Heart right ventricle (tissue), 16 donors: ENCODE results near the gene TRIML2. TPM values are rescaled to one million over a fixed set of nuclear protein-coding genes. Genes with fewer than 3 reads are reported as not detected.

ENCODE experiments used
- ATAC-seq, 8 donors: fragments of 200-7000 bp; cut with Tn5 transposase; one replicate each; pipeline ENCODE4 v1.9.1; 2020; ENCODE audit warnings: mild to moderate bottlenecking in 8 of 8, moderate library complexity in 8 of 8, moderate number of reproducible peaks in 1 of 8
- DNase-seq, 2 donors: peaks; one replicate each; pipeline ENCODE4 v3.0.0-alpha.2; 2020
- H3K27ac ChIP-seq, 10 donors: fragments of 200-600 bp; sonication (generic) in 2 of 10; one replicate each; pipeline versions ENCODE4 v1.5.0 to v1.8.0; 2020 to 2022; ENCODE audit warnings: mild to moderate bottlenecking in 3 of 10
- H3K27me3 ChIP-seq, 7 donors: fragments of 200-600 bp; one replicate each; pipeline ENCODE4 v1.8.0; 2021 to 2022; ENCODE audit warnings: mild to moderate bottlenecking in 2 of 7
- H3K36me3 ChIP-seq, 9 donors: fragments of 200-600 bp; sonication (generic) in 1 of 9; one replicate each; pipeline versions ENCODE4 v1.5.0 to v1.8.0; 2020 to 2022; ENCODE audit warnings: mild to moderate bottlenecking in 2 of 9
- H3K4me1 ChIP-seq, 9 donors: fragments of 200-600 bp; sonication (generic) in 1 of 9; one replicate each; pipeline versions ENCODE4 v1.5.0 to v1.8.0; 2020 to 2022; ENCODE audit warnings: mild to moderate bottlenecking in 4 of 9
- H3K4me3 ChIP-seq, 10 donors: fragments of 200-600 bp; sonication (generic) in 2 of 10; one replicate each; pipeline versions ENCODE4 v1.5.0 to v1.8.0; 2020 to 2022; ENCODE audit warnings: mild to moderate bottlenecking in 7 of 10, moderate library complexity in 2 of 10
- H3K9me3 ChIP-seq, 11 donors: fragments of 200-600 bp in 10 of 11; sonication (generic) in 2 of 11; one replicate each; pipeline versions ENCODE4 v1.5.0 to v1.8.0; 2013 to 2022; ENCODE audit warnings: mild to moderate bottlenecking in 2 of 11, control low read depth in 1 of 11, moderate library complexity in 1 of 11
- CTCF ChIP-seq, 9 donors: fragments of 200-600 bp; sonication (generic) in 2 of 9; IDR thresholded peaks; one replicate each; pipeline versions ENCODE4 v1.5.0 to v1.8.0; 2021 to 2022; ENCODE audit warnings: antibody characterized with exemption in 9 of 9, mild to moderate bottlenecking in 5 of 9, moderate library complexity in 1 of 9
- WGBS, 2 donors: extraction: QIAGEN DNeasy Blood & Tissue Kit; methylation state at CpG; one replicate each; pipeline ENCODE4 v1.1.7; 2013; ENCODE audit warnings: inconsistent platforms in 1 of 2; 5-methylcytosine and 5-hydroxymethylcytosine counted together
- intact Hi-C, 10 donors: fragments of 100-400 bp; cut with DNase I; formaldehyde crosslinking; loops; one replicate each; pipeline versions ENCODE4 v1.11.1 to v1.14.2; 2022
- polyA plus RNA-seq, 2 donors: library from polyadenylated mRNA; stranded (reverse); fragments of 200-250 nt; gene quantifications; one replicate each; pipeline ENCODE4 v1.2.3, GENCODE V29; 2013
- total RNA-seq, 10 donors: library from RNA; stranded (reverse); fragmentation: NEBNext Ultra II Directional in 3 of 10; extraction: Animal tissue kit (Norgen Biotek cat#: 25700) in 3 of 10; gene quantifications; one replicate each; pipeline versions ENCODE4 v1.2.1 to v1.2.4, GENCODE V29; 2021 to 2023
- donor health status: Arrhythmogenic right ventricular cardiomyopathy.
- donor health status: ischemic (EF 13 %, LVEDD 7.1; RV severe dilation, severe dysfunction).
- donor health status: healthy with polysubstance abuse.
- donor health status: DM: no; HTN: yes; CAD: no.
- donor health status: DM: no; HTN: no; CAD: no.
- donor health status: ischemic (EF 25% LVEDD 6.9; RV normal size, moderate dysfunction).
- donor health status: ischemic (EF 25% LVEDD 5.7; RV mildly dilated, moderate dysfunction).
- donor health status: healthy.
- donor health status: DM: yes; HTN: yes; CAD: no.
- donor health status: Ischemic cardiomyopathy.
- donor health status: ischemic (EF 35%, LVEDD 5.7; RV mildly dilated, moderate dysfunction).
- donor health status: nonischemic (EF 11% LVEDD 7.7; RV severe dilation, severe dysfunction).
- donor health status: DM: yes; HTN: yes; CAD: no.
- donor health status: PGD.
- donor health status: ischemic (EF 29% LVEDD 5.4; RV normal size, mild dysfunction).
- donor health status: nonischemic (EF 23%, LVEDD 6.1; RV moderate dilation, normal function).

TRIML2 gene
- total and polyA plus RNA-seq, 12 donors, result 0.01 TPM; not detected in 11

DNA sequence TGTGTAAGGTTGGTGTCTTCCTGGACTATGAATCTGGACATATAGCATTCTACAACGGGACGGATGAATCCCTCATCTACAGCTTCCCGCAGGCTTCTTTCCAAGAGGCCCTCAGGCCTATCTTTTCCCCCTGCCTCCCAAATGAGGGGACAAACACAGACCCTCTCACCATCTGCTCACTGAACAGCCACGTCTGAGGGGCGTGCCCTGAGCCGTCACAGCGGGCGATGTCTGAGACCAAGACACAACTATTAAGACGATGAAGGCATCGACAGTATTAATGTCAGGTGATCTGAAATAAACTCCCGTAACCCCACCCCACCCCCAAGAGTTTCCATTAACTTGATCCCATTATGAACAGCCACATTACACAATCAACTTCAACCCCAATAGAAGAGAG is 37.8 kb upstream of the TRIML2 start:
- 89 to 92% methylated on average over 11 of the region's 11 CpGs for WGBS, 2 donors
- intact Hi-C loops, result no loop called here
- H3K4me3 ChIP-seq, result no peak overlapping the region
- ATAC-seq (no peak), DNase-seq (no peak)
- TF ChIP-seq CTCF (IDR thresholded peaks at IDR 0.05), result no peak
- no peak overlapping the region for H3K27ac ChIP-seq
- H3K27me3 ChIP-seq, result no peaks in the 10 kb centered on the region
- H3K4me1 ChIP-seq, result no peaks in the 10 kb centered on the region
- no peaks in the 10 kb centered on the region for H3K36me3 ChIP-seq
- peaks cover 0 to 25% (median 0%) of the 10 kb centered on the region in 11 donors for H3K9me3 ChIP-seq

- H3K4me3 ChIP-seq, result no peak overlapping the region
- H3K9me3 ChIP-seq, result peaks cover 0 to 25% (median 0%) of the 10 kb centered on the region in 11 donors
- no peaks in the 10 kb centered on the region for H3K27me3 ChIP-seq
- no peaks in the 10 kb centered on the region for H3K4me1 ChIP-seq
- WGBS, 2 donors, result 54 to 68% methylated on average over 11 of the region's 11 CpGs
- intact Hi-C loops, result no loop called here
- ATAC-seq, result no peak
- no peak for DNase-seq
- H3K27ac ChIP-seq, result no peak overlapping the region
- no peak for TF ChIP-seq CTCF (IDR thresholded peaks at IDR 0.05)
- no peaks in the 10 kb centered on the region for H3K36me3 ChIP-seq
Measured at GRCh38 chr4:188146618-188147017, 37.2 kb upstream of the TRIML2 start.

GRCh38 chr4:188145601-188146000 is 36.2 kb upstream of the TRIML2 start:
- no peaks in the 10 kb centered on the region for H3K4me1 ChIP-seq
- intact Hi-C loops, result no loop called here
- 81 to 82% methylated on average over 10 of the region's 10 CpGs for WGBS, 2 donors
- no peaks in the 10 kb centered on the region for H3K36me3 ChIP-seq
- TF ChIP-seq CTCF (IDR thresholded peaks at IDR 0.05), result no peak
- no peaks in the 10 kb centered on the region for H3K27me3 ChIP-seq
- no peak overlapping the region for H3K27ac ChIP-seq
- no peak overlapping the region for H3K4me3 ChIP-seq
- peaks cover 0 to 25% (median 0%) of the 10 kb centered on the region in 11 donors for H3K9me3 ChIP-seq
- DNase-seq, result no peak
- ATAC-seq, result no peak

DNA sequence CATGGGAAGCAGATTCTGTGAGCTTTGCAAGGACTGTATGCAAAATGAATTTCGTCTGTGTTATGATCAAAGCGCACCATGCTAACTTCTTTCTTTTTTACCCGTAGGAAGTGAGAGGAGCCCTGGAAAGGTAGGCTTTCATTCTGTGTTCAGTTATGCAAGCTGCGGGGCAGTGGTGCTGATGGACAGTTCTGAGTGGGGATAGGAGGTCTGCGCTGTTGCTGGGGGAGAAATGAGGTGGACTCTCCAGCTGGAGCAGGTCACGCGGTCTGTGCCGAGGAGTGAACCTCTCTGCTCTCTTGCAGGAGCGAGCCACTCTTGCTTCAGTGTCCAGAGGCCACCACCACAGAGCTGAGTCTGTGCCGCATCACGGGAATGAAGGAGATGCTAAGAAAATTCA is 34.3 kb upstream of the TRIML2 start:
- H3K36me3 ChIP-seq, result no peaks in the 10 kb centered on the region
- no peak overlapping the region for H3K27ac ChIP-seq
- H3K27me3 ChIP-seq, result no peaks in the 10 kb centered on the region
- no peak for TF ChIP-seq CTCF (IDR thresholded peaks at IDR 0.05)
- ATAC-seq (no peak), DNase-seq (no peak)
- WGBS, 2 donors, result 55 to 64% methylated on average over 11 of the region's 11 CpGs
- H3K4me1 ChIP-seq, result no peaks in the 10 kb centered on the region
- no peak overlapping the region for H3K4me3 ChIP-seq
- intact Hi-C loops, result no loop called here
- peaks cover 0 to 16% (median 0%) of the 10 kb centered on the region in 11 donors for H3K9me3 ChIP-seq
